SH-SY5Y (cell line): ENCODE results near the gene LRRC14B.

Experiments
- GATA2 ChIP-seq: IDR thresholded peaks from 2 replicates; pipeline ENCODE4 v1.6.1; 2011; ENCODE audit warnings: mild to moderate bottlenecking, low read depth, low read length
- GATA3 ChIP-seq: IDR thresholded peaks from 2 replicates; pipeline ENCODE4 v1.6.1; 2011; ENCODE audit warnings: low read depth, mild to moderate bottlenecking, low read length, moderate library complexity

LRRC14B gene

GRCh38 chr5:191036-191948, at the start of gene LRRC14B:
Gene LRRC14B, plus strand, starts transcription at chr5:191495. Its CDS starts 44 bp downstream, at chr5:191539.
- TF ChIP-seq GATA2 (no peak), GATA3 (no peak)

- TF ChIP-seq GATA3 (no peak), GATA2 (no peak)
Measured at GRCh38 chr5:141761-142160, 49.5 kb upstream of the LRRC14B start.

- TF ChIP-seq GATA3, result no peak
- no peak for TF ChIP-seq GATA2
Measured at GRCh38 chr5:142246-142810, 49.0 kb upstream of the LRRC14B start.

DNA sequence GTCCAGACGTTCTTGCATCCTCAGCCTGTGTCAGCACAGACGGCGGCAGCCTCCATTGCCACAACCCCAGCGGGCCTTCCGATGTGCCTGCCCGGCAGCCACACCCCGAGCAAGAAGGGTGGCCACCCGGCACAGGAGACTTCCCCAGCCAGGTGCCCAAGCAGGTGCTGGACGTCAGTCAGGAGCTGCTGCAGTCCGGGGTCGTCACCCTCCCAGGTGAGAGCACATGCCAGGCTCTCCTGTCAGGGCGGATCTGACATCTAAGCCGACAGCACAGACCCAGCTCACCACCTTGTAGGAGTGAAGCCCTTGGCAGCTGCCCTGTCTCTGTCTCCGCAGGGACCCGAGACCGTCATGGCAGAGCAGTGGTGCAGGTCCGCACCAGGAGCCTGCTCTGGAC, 48.3 kb upstream of the LRRC14B start:
- TF ChIP-seq GATA3 (no peak), GATA2 (no peak)

GRCh38 chr5:144941-145340, 46.4 kb upstream of the LRRC14B start:
- TF ChIP-seq GATA3 (no peak), GATA2 (no peak)

DNA sequence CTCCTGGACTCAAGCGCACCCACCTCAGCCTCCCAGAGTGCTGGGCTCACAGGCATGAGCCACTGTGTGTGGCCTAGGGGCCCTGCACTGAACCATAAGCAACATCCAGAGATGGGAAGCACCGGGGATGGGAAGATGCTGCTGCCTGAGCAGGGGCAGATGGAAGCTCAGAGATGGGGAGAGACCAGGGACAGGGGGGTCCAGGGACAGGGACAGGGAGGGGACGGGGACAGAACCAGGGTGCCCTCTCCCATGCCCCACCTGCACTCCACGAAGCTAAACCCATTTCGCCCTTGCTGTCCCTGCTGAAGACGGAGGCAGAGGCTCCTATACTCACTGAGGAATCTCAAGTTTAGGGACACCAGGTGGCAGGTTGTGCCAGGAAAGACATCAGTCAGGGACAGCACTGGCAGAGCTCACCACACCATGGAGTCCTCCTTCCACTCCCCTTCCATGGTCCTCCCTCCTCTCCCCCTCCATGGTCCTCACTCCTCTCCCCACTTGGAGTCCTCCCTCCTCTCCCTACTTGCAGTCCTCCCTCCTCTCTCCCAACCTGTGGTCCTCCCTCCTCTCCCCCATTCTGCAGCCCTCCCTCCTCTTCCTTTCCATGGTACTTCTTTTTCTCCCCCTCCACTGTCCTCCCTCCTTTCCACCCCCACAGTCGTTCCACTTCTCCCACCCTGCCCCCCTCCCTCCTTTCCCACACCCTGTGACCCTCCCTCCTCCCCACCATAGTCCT, 45.5 kb upstream of the LRRC14B start:
- TF ChIP-seq GATA2 (no peak), GATA3 (no peak)

GRCh38 chr5:147751-148150, 43.5 kb upstream of the LRRC14B start:
- TF ChIP-seq GATA2 (no peak), GATA3 (no peak)

- no peak for TF ChIP-seq GATA2
- TF ChIP-seq GATA3, result no peak
Measured at GRCh38 chr5:149745-150485, 41.4 kb upstream of the LRRC14B start.

GRCh38 chr5:150746-151145, 40.5 kb upstream of the LRRC14B start:
- TF ChIP-seq GATA2, result no peak

- TF ChIP-seq GATA3, result no peak
- no peak for TF ChIP-seq GATA2
Measured at GRCh38 chr5:152077-152476, 39.2 kb upstream of the LRRC14B start.

GRCh38 chr5:153256-153655, 38.0 kb upstream of the LRRC14B start:
- TF ChIP-seq GATA3 (no peak), GATA2 (no peak)

GRCh38 chr5:154236-154635, 37.1 kb upstream of the LRRC14B start:
- TF ChIP-seq GATA2 (no peak), GATA3 (no peak)

- no peak for TF ChIP-seq GATA3
- no peak for TF ChIP-seq GATA2
Measured at GRCh38 chr5:154826-155225, 36.5 kb upstream of the LRRC14B start.
